Hepatocyte (in vitro differentiated cells): Measurements from ENCODE around the gene HSD17B2.

Experiments used
- CTCF ChIP-seq: fragments of 200-600 bp; sonication (generic); IDR thresholded peaks from 2 replicates; pipeline ENCODE4 v1.5.1; 2016; ENCODE audit warnings: antibody characterized with exemption, mild to moderate bottlenecking; ENCODE audit not compliant: poor library complexity
- EZH2 ChIP-seq: fragments of 200-600 bp; sonication (generic); IDR thresholded peaks from 2 replicates; pipeline ENCODE4 v1.6.1; 2016; ENCODE audit warnings: antibody characterized with exemption, mild to moderate bottlenecking, borderline replicate concordance
- EZH2phosphoT487 ChIP-seq: fragments of 200-600 bp; sonication (generic); IDR thresholded peaks from one replicate; pipeline ENCODE4 v1.6.1; 2018; ENCODE audit warnings: antibody characterized with exemption, mild to moderate bottlenecking, low read depth, moderate library complexity; ENCODE audit not compliant: unreplicated experiment, severe bottlenecking

DNA sequence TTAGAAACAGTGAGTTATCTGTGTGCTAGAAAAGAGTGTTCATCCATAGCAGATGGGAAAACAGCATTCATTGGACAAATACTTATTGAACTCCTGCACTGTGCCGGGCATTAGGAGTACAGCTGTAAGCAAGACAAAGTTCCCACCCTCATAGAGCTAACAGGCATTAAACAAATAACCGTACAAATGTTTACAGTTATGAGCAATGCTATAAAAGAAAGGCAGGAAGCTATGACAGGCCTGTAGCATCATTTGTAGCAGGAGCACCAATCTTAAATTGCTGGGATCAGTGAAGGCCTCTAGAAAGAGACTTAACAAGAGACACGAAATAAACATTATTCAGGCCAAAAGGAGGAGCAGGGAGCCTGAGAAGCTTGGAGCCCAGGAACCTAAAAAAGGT, 39.4 kb upstream of the HSD17B2 start:
- TF ChIP-seq CTCF: no peak
- TF ChIP-seq EZH2: no peak
- no peak for TF ChIP-seq EZH2phosphoT487
